HG03571 (cell line): ENCODE results near the gene STAT4.

Source experiments
- ATAC-seq: cut with Tn5 transposase; IDR thresholded peaks from one replicate; pipeline ENCODE4 v1.9.1; 2021; ENCODE audit not compliant: unreplicated experiment

The STAT4 gene

DNA sequence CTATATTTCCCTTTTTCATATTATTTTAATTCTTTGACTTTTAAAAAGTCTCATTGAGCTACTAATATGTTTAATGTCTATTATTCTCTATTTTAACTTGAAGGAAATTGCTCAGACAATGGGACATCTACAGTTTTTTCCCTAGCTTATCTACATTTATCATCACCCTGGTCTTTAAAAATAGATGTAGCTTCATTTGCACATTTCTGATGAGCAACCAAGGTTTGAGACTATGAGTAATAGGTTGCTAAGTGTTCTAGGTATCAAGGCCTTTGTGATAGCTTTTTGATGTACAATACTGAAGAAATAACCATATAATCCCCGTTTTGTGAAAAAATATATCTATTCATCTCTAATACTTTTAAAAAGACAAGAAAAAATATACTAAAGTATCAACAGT lies 47.0 kb downstream of the STAT4 start:
- no peak for ATAC-seq

DNA sequence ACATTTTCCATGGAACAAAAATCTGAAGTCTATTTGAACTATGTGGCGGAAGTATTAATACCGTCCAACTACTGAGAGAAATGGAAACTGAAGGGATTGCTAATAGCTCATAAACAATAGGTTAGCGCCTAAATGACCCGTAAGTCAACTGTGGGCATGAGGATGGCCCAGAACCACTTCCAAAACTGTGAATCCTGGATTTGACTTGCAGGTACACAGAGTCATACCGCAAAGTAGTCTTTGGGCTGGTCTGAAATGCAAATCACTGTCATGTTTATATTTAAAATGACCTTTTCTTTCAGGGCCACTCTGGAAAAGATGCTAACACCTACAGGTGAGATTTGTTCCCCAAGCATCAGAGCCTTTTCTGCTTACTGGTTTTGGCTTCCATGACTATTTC lies 50.6 kb downstream of the STAT4 start:
- ATAC-seq: no peak

DNA sequence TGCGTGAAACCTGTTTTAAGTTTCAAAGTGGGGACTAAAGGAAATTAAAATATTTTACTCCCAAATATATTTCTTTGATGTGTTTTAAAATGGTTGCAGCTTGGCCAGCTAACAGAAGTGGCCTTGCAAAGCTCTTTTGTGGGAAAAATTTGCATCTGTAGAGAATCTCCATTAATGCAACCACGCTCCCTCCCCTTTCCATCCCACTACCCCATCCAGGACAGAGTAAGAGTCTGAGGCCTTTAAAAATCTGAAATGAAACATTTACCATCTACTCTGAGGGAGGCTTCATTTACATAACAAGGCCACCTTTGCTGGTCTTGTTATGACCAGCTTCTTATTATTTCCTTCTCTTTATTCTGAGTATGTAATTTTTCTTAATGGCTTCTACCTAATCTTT lies 63.5 kb downstream of the STAT4 start:
- no peak for ATAC-seq

DNA sequence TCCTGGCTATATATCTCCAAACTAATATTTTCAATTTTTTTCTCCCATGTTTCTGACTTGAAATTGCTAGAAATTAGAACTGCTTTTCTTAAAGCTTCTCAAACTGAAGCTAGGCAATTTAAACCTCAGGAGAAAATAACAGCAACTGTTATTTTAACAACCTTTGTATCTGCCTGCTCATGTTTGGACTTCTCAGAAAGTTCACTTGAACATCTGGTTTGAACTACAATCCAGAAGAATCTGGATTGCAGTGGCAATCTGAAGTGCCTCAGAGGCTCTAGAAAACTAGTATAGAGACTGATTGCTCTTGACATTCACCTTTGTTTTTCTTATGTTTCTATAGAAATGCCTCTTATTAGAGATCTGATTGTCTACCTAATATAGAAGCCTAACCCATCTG lies 64.1 kb downstream of the STAT4 start:
- ATAC-seq: no peak

DNA sequence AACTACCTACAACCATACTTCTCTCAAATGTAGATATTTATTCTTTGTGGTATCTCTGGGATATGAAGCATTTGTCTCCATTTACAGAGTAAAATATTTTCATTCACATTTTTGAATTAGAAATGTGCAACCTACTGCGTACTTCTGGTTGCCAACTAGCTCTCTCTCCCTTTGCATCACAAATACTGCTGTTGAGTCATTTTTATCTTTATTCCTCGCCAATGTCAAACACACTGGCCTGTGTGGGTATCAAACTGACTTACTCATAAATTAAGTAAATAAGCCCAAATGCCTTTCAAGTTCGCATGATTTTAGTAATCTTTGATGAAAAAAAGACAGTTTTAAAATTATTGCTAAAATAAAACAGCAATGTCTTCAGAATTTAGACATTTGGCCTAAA lies 67.3 kb downstream of the STAT4 start:
- no peak for ATAC-seq

DNA sequence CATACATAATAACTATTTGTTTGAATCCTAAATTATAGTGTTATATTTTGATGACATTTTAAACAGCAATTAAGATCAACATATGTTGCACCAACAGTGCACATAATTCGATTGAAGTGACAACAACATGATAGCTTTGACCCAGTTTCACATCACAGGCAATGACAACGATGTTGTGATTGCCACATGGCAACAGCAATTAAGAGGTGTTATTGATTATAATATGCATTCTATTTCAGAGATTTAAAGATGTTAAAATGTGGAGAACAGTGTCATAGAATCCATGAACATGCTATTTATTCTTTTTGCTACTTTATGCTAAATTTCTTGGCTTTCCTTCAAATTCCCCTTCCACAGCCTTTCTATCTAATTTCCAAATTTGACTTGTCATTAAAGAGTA lies 68.5 kb downstream of the STAT4 start:
- no peak for ATAC-seq

DNA sequence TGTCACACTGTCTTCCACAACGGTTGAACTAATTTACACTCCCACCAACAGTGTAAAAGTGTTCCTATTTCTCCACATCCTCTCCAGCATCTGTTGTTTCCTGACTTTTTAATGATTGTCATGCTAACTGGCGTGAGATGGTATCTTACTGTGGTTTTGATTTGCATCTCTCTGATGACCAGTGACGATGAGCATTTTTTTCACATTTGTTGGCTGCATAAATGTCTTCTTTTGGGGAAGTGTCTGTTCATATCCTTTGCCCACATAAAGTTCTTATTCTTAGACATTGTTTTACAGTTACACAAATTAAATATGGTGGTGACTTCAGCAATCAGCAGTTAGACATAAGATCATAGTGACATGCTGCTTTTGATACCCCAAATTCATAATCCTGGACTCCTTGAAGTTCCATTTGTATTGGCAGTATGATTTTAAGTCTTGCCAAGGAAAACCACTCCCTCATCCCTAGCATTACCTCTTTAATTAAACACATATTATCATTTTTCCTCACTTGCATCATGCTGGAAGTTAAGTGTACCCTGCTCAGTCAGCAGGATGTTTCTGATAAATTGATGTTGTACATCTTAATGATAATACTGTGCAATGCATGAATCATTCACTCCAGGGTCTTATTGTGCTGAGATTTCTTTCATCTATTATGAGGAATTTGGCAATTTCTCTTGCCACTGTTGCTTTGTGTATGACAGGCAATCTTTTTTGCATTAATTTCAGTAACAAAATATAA lies 69.2 kb downstream of the STAT4 start:
- no peak for ATAC-seq

DNA sequence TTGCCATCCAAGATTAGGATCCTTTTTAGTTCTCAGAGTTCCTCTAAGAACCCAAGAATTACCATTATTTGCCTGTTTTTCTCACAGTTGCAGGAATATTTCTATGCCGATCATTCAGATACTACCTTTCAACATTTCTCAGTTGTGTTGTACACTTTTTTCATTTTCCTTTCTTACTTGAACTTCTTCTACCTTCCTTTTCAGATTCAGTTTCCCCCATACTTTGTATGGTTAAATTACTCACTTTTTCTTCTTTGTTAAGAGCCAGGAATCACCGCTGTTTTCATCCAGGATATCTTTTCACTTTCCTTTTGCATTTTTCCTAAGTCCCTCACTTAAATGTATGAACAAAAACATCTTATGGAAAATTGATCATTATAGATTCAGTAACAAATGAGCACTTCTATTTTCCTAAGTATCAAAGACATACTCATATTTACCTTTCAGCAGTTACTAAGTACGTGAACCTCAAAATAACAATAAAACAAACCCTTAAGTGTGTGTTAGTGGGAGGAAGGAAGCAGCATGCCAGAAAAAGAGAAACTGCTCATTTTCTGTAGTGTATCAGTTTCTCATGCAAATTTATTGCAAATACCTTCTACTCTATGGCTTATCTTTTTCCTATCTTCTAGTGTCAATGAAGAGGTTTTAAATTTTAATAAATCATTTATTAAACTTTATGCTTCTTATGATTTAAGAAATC lies 72.5 kb downstream of the STAT4 start:
- no peak for ATAC-seq

DNA sequence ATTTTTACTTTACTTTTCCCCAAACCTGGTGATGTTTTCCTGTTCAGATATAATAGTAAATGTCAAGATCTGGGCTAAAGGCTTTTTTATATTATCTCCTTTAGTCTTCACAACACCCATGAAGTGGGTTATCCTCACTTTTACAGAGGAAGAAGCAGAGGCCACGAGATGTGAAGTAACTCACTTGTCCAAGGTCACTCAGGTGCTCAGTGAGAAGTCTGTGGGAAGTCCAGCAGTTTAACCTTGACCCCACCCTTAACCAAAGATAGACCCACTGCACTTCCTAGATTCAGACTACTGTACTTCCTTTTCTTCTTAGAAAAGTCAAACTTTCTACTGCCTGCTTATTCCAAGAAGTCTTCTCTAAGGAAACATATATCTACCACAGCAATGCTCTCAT lies 80.5 kb downstream of the STAT4 start:
- ATAC-seq: no peak

DNA sequence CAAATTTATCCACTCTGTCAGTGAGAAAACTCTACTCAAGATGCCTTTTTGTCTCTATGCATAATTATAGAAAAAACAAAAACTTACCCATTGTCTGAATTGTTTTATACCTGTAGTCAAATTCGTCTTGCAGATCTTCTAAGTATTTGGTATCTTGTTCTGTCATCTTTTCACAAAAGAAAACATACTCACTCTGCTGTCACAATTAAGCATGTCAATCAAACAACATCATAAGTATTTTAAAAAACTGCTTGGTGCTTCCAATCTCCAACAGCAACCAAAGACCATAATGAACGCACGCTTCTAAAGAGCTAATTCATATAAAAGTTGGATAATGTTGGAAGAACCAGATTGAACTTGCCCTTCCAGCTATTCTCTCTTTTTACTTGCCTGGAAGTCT lies 81.2 kb downstream of the STAT4 start:
- ATAC-seq: no peak

DNA sequence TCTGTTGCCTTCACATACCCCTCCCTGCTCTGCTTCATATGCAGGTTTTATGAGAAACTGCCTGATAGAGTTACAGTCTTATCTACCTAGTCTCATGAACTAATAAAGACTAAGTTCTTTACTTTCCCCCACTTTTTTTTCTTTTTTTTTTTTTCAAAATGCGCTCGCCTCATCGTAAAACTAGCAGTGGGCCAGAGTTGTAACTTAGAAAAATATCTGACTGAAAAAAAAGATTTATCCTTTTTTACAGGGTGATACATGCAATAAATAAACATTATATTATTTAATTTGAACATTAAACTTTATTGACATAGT lies 83.9 kb downstream of the STAT4 start:
- no peak for ATAC-seq

DNA sequence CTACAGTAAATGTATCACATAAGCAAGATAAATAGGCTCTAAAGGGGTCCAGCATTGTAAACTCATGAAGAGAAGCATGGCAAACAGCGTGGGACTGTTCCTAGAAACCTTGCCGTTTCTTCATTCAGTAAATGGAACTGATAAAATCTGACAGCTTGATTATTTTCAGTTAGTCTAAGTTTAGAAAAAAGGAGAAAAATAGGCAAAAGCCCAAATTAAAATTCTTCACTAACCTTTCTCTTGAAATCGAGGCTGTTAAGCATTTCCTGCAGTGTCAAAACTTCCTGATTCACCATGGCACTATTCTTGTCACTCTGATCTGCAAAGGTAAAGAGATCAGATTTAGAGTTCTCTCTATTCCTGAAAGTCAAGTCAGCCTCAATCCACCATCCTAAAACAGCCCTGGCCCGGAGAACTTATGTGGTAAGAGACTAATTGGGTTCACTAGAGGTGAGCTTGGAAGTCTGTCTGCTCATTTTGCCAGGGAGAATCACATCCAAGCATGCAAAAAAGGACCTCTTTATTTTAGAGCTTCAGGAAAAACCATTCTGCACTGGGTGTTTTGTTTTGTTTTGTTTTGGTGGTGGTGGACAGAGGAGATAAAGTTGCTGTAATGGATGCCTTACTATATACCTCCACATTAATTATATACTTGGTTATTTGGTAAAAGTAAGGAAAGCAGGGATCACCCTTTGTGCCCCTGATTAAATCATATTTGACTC lies 84.4 kb downstream of the STAT4 start:
- no peak for ATAC-seq

DNA sequence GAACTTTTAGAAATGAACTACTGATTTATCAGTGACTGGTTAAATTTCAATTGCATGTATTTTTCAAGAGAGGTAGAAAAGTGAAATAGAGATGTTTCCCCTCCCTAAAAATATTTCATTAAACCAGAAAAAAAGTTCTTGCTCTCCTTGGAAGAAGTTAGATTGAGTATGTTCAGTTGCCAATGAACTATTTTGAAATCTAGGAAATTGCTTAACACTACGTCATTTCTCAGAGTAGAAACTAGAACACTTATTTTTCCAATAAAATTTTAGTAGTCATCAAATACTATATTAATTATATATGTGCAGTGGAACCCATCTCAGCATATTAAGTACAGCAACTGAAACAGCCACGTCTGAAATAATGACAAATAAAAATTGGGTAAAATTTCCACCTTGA lies 85.0 kb downstream of the STAT4 start:
- ATAC-seq: no peak

DNA sequence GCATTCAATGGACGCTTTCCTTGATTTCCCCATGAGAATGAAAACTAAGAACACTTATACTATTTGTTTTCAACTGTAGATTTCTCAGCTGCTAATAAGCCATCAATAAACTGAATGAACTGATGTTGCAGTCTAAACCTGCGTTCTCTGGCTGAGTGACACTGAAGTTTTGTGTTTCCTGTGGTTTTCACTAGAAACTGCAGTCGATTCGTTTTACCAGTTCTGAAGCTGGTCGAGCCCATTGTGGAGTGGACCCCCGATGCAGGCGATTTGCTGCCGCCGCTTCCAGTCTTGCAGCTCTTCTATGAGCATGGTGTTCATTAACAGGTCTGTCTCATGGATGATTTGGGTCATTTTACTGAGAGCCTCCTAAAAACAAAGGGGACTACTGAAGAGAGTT lies 86.2 kb downstream of the STAT4 start:
- ATAC-seq: no peak

DNA sequence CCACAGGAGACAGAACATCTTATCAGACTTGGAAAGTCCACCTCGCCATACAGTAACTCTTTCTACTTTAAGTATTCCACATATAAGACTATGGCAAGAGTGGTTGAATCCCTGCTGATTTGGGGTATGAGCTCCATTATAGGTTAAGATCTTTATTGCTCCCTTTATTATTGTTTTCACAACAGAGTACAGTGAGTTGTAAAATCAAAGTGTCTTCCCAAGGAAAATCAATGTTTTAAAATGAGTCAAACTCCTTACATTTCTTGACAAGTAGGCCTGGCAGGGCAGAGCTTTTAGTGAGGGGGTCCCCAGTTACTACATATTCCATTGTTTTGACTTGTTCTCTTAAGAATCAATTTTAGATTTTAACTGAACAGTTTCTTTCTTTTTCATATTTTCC lies 87.2 kb downstream of the STAT4 start:
- no peak for ATAC-seq

DNA sequence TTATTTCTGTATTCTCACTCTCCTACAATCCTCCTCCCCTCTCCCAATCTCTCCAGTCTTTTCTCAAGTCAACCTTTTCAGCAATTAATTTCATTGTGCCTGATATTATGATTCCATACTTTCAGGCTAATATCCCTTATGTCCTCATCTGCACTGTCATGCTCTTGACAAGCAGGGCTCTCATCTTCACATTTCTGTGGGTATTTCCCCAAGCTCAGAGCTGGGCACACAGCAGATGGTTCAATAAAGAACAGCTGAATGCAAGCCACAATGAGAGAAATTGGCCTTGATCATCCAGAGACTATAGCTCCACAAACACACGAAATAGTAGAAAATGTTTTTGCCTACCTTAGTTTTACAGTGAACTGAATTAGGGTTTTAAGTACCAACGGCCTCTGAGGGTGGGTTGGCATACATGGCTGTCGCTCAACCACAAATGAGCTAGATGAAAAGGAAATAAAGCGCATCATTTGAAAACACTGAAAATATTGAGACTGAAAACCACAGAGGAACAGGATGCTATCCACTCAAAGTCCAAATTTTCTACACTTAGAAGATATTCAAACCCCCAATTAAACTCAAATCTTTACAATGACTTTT lies 89.3 kb downstream of the STAT4 start:
- no peak for ATAC-seq

DNA sequence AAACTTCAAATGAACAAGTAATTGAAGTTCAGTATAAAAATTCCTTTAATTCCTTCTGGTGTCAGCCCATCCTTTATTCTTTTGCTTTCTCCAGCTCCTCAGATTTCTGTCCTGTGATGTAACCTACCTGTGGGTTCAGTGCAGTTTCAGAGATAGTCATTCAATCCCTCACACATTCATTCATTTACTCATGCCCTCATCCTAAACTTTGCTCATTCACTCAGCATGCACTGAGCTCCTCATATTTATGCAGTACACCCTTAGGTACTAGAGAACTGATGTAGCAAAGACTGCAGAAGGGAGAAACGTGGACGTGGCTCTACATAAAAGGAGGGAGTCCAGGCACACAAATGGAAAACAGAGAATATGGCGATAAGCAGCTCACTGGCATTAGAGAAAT lies 91.5 kb downstream of the STAT4 start:
- ATAC-seq: no peak

DNA sequence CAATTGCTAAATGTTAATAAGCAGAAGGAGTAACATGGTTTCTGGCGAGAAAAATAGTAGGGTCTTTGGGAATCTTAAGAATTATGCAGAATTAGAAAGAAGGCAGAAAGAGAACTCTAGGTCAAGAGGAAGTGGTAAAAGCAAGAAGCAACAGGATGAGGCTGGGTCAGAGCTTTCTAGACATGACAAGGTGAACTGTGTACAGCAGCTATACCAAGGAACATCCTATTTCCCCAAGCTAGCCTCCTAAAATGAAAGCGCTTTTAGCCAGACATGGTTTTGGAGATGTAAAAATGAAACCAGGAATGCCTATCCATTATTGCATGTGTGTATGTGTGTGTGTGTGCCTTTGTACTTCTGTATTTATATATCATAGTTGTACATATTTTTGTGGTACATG lies 94.6 kb downstream of the STAT4 start:
- ATAC-seq: no peak

DNA sequence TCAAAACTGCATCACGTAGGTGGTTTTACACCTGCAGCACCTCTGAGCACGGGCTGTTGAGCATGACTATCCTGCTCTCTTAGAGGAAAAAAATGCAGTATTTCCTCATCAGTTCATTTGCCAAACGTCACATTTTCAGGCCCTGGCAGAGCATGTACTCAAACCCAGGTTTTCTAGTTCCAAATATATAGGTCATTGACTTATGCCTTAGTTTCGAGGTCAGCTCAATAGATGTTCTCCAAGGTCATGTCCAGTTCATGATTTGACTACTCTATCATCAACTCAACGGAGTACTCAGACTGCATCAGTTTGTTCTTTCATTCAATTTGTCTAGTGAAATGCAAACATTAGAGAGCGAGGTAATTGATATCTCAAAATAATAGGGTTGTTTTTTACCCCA lies 97.5 kb downstream of the STAT4 start:
- ATAC-seq: no peak

DNA sequence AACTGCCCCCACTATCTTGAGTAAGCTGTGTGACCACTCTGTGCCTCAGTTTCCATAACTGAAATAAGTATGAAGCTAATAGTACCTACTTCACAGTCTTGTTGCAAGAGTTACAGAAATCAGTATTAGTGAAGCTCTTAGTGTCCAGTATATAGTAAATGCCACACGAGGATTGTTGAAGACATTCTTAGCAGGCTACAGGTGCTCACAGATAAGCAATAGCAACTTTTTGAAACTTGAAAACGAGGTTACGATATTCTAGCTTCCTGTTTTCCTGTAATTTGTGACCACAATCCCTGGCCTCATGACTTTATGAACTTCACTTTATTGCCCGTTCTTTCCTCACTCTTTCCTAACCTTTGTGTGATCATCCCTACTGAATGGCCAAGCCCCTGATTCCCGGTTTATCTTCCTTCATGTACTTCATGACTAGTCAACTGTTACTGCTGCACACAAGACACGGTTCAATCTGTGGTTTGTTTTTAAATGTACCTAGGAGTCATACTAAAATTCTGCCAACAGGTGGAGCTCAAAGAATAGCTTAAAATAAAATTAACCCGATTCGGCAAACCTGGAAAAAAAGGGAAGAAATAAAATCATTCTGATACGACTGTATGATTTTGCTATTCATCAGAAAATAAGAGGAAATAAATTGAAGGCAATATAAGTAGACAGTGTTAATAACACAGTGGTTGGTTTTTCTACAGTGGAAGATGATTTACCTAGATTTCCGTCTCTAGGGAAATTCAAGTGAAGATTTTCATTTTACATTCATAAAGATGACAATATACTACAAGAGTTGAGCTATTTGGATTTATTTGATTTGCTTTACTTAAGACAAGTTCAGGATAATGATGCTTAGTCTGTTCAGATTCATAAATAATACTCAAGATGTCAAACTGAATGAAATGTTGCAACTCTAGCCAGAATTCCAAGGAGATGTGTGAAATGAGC lies 98.7 kb downstream of the STAT4 start:
- ATAC-seq: no peak

DNA sequence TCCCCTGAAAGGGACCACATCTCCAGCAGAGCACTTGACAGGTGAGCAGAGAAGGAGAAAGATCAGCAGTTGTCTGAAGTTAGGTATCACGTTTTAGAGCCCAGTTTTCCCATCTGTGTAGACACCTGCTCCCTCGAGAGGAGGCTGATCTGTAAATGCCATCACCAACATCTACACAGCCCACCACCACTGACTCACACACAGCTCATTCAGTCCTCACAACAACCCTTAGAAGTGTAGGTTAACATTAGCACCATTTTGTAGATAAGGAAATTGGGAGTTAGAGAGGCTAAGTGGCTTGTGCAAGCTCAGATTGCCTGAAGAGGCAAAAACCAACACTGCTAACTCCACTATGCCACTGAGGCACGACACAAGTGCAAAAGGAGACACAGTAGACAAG lies 99.6 kb downstream of the STAT4 start:
- ATAC-seq: no peak
